ENCODE measurements around the gene RPS19BP1.
A peak's percentile ranks its signal among the peaks of the same experiment; 100 is the strongest.
"Not testable (repeated sequence)": the region's sequence is repeated elsewhere in the genome, so short reads cannot be mapped to it uniquely, and the experiment has no call there.

RPS19BP1 gene

GRCh38 chr22:39528681-39529486 is 3.7 kb downstream of the RPS19BP1 start:
- peak; percentile 72 to 76 for DNase-seq (ENCODE audit: low read depth in 2 of 2)

GRCh38 chr22:39528080-39528661 is 4.4 kb downstream of the RPS19BP1 start:
- no peak for DNase-seq (ENCODE audit: low read depth in 2 of 2)

- no peak for DNase-seq (ENCODE audit: low read depth in 2 of 2)
These were observed 5.0 kb downstream of the RPS19BP1 start for GRCh38 chr22:39527481-39527961.

GRCh38 chr22:39526736-39527171 is 5.8 kb downstream of the RPS19BP1 start:
- no peak for DNase-seq (ENCODE audit: low read depth in 2 of 2)

GRCh38 chr22:39525658-39525975 is 6.9 kb downstream of the RPS19BP1 start:
- no peak for DNase-seq (ENCODE audit: low read depth in 2 of 2)

- DNase-seq (ENCODE audit: low read depth in 2 of 2) = no peak
These were observed 7.5 kb downstream of the RPS19BP1 start for GRCh38 chr22:39524753-39525657.

GRCh38 chr22:39524089-39524752 is 8.3 kb downstream of the RPS19BP1 start:
- DNase-seq (ENCODE audit: low read depth in 2 of 2) = no peak

GRCh38 chr22:39522567-39523300 is 9.8 kb downstream of the RPS19BP1 start:
- DNase-seq (ENCODE audit: low read depth in 2 of 2) = peak in 1 of 2 experiments; percentile 33

GRCh38 chr22:39522091-39522490 is 10.5 kb downstream of the RPS19BP1 start:
- DNase-seq (ENCODE audit: low read depth in 2 of 2) = not testable (repeated sequence)

GRCh38 chr22:39521106-39521885 is 11.3 kb downstream of the RPS19BP1 start:
- not testable (repeated sequence) for DNase-seq (ENCODE audit: low read depth in 2 of 2)

- DNase-seq (ENCODE audit: low read depth in 2 of 2) = peak; percentile 99
These were observed 12.1 kb downstream of the RPS19BP1 start, which contains the start of gene ATF4 for GRCh38 chr22:39520226-39521105. ATF4 (plus strand) TSS chr22:39520562; CDS start chr22:39521446, 884 bp downstream.

- no peak for DNase-seq (ENCODE audit: low read depth in 2 of 2)
These were observed 12.8 kb downstream of the RPS19BP1 start for GRCh38 chr22:39519681-39520225.

GRCh38 chr22:39518996-39519680 is 13.4 kb downstream of the RPS19BP1 start:
- no peak for DNase-seq (ENCODE audit: low read depth in 2 of 2)

GRCh38 chr22:39518144-39518786 is 14.3 kb downstream of the RPS19BP1 start:
- no peak for DNase-seq (ENCODE audit: low read depth in 2 of 2)

- no peak for DNase-seq (ENCODE audit: low read depth in 2 of 2)
These were observed 15.1 kb downstream of the RPS19BP1 start for GRCh38 chr22:39517470-39517869.

GRCh38 chr22:39515266-39516050 is 17.1 kb downstream of the RPS19BP1 start:
- DNase-seq (ENCODE audit: low read depth in 2 of 2) = no peak
